ENCODE measurements around the gene MAP4K2.

MAP4K2 gene

GRCh38 chr11:64742087-64742888, 60.7 kb downstream of the MAP4K2 start:
- Histone ChIP-seq H2BK5ac (ENCODE audit: low read length) (peak overlapping the region; percentile 24), H3K27me3 (ENCODE audit: control insufficient read depth in 3 of 3, insufficient read depth in 3 of 3, low read depth in 1 of 3, low read length in 3 of 3) (peaks cover 30 to 54% (median 53%) of the 10 kb centered on the region in 3 experiments), H2AFZ (ENCODE audit: low read length) (peak overlapping the region; percentile 84), H3K9me3 (replicated peaks in 1 of 2; ENCODE audit: control insufficient read depth in 2 of 2, insufficient read depth in 1 of 2, low read depth in 1 of 2, low read length in 2 of 2) (peaks cover 0 to 8% of the 10 kb centered on the region in 2 donors), H2AK5ac (ENCODE audit: low read depth, low read length) (peak overlapping the region; percentile 95), H2BK120ac (ENCODE audit: low read depth, low read length) (no peak overlapping the region), H3K4me3 (ENCODE audit: low read length in 2 of 2) (peak overlapping the region; percentile 40 to 67), H3K36me3 (replicated peaks in 1 of 2; ENCODE audit: control insufficient read depth in 2 of 2, insufficient read depth in 2 of 2, low read length in 2 of 2) (no peaks in the 10 kb centered on the region), H3K4me2 (ENCODE audit: insufficient read depth, low read length, poor library complexity, severe bottlenecking) (peak overlapping the region; percentile 54), H3K23ac (ENCODE audit: low read depth, low read length, poor library complexity) (peak overlapping the region; percentile 75), H4K91ac (ENCODE audit: low read depth, low read length, poor library complexity) (peak overlapping the region; percentile 53), H2BK12ac (ENCODE audit: low read length) (no peak overlapping the region), H3K9ac (ENCODE audit: low read depth, low read length, poor library complexity) (peak overlapping the region; percentile 34), H3K4ac (ENCODE audit: low read length) (no peak overlapping the region), H3K14ac (ENCODE audit: low read length) (no peak overlapping the region), H3K27ac (replicated peaks; ENCODE audit: low read length) (no peak overlapping the region), H3K18ac (ENCODE audit: low read length) (peak overlapping the region; percentile 96), H2BK15ac (ENCODE audit: low read length) (peak overlapping the region; percentile 96), H3K79me1 (ENCODE audit: low read depth, low read length) (peaks cover 5% of the 10 kb centered on the region), H4K8ac (ENCODE audit: low read depth, low read length) (no peak overlapping the region), H3K4me1 (ENCODE audit: control insufficient read depth in 2 of 2, insufficient read depth in 1 of 2, low read depth in 1 of 2, low read length in 2 of 2) (peaks cover 24 to 25% of the 10 kb centered on the region in 2 donors)
- DNase-seq (ENCODE audit: low spot score), result no peak
- WGBS, 2 donors (ENCODE audit: extremely low coverage in 2 of 2, insufficient read length in 2 of 2, insufficient replicate concordance in 1 of 2), result no CpG with 5 or more reads among the region's 54 CpGs

- peaks cover 30 to 55% (median 46%) of the 10 kb centered on the region in 3 experiments for H3K27me3 ChIP-seq (ENCODE audit: control insufficient read depth in 3 of 3, insufficient read depth in 3 of 3, low read depth in 1 of 3, low read length in 3 of 3)
- no peaks in the 10 kb centered on the region for H3K36me3 ChIP-seq (replicated peaks in 1 of 2; ENCODE audit: control insufficient read depth in 2 of 2, insufficient read depth in 2 of 2, low read length in 2 of 2)
Measured at GRCh38 chr11:64741375-64742086, 61.5 kb downstream of the MAP4K2 start.

GRCh38 chr11:64739871-64740270, 63.1 kb downstream of the MAP4K2 start:
- Histone ChIP-seq H3K79me1 (ENCODE audit: low read depth, low read length) (peaks cover 5% of the 10 kb centered on the region), H3K18ac (ENCODE audit: low read length) (peak overlapping the region; percentile 62), H2BK12ac (ENCODE audit: low read length) (no peak overlapping the region), H3K23ac (ENCODE audit: low read depth, low read length, poor library complexity) (no peak overlapping the region), H3K9me3 (replicated peaks in 1 of 2; ENCODE audit: control insufficient read depth in 2 of 2, insufficient read depth in 1 of 2, low read depth in 1 of 2, low read length in 2 of 2) (peaks cover 0 to 8% of the 10 kb centered on the region in 2 donors), H4K8ac (ENCODE audit: low read depth, low read length) (no peak overlapping the region), H3K4me1 (ENCODE audit: control insufficient read depth in 2 of 2, insufficient read depth in 1 of 2, low read depth in 1 of 2, low read length in 2 of 2) (peaks cover 21 to 29% of the 10 kb centered on the region in 2 donors), H4K91ac (ENCODE audit: low read depth, low read length, poor library complexity) (no peak overlapping the region), H3K4ac (ENCODE audit: low read length) (no peak overlapping the region), H2BK5ac (ENCODE audit: low read length) (peak overlapping the region; percentile 63), H2BK120ac (ENCODE audit: low read depth, low read length) (no peak overlapping the region), H3K9ac (ENCODE audit: low read depth, low read length, poor library complexity) (no peak overlapping the region), H3K27me3 (ENCODE audit: control insufficient read depth in 3 of 3, insufficient read depth in 3 of 3, low read depth in 1 of 3, low read length in 3 of 3) (peaks cover 30 to 50% (median 39%) of the 10 kb centered on the region in 3 experiments), H3K4me2 (ENCODE audit: insufficient read depth, low read length, poor library complexity, severe bottlenecking) (no peak overlapping the region), H2AFZ (ENCODE audit: low read length) (no peak overlapping the region), H2BK15ac (ENCODE audit: low read length) (peak overlapping the region; percentile 51), H3K36me3 (replicated peaks in 1 of 2; ENCODE audit: control insufficient read depth in 2 of 2, insufficient read depth in 2 of 2, low read length in 2 of 2) (no peaks in the 10 kb centered on the region), H3K14ac (ENCODE audit: low read length) (no peak overlapping the region), H2AK5ac (ENCODE audit: low read depth, low read length) (peak overlapping the region; percentile 68), H3K27ac (replicated peaks; ENCODE audit: low read length) (no peak overlapping the region), H3K4me3 (ENCODE audit: low read length in 2 of 2) (no peak overlapping the region)
- no CpG with 5 or more reads among the region's 12 CpGs for WGBS, 2 donors (ENCODE audit: extremely low coverage in 2 of 2, insufficient read length in 2 of 2, insufficient replicate concordance in 1 of 2)
- no peak for DNase-seq (ENCODE audit: low spot score)

More at GRCh38 chr11:64741375-64742086, 61.5 kb downstream of the MAP4K2 start:
- peak overlapping the region; percentile 85 for H3K23ac ChIP-seq (ENCODE audit: low read depth, low read length, poor library complexity)
- whole genome bisulfite sequencing, 2 donors (ENCODE audit: extremely low coverage in 2 of 2, insufficient read length in 2 of 2, insufficient replicate concordance in 1 of 2), result no CpG with 5 or more reads among the region's 24 CpGs
- no peak for DNase-seq (ENCODE audit: low spot score)
- H3K4ac ChIP-seq (ENCODE audit: low read length), result no peak overlapping the region
- peak overlapping the region; percentile 87 for H3K18ac ChIP-seq (ENCODE audit: low read length)
- peak overlapping the region; percentile 11 for H2AFZ ChIP-seq (ENCODE audit: low read length)
- H2BK120ac ChIP-seq (ENCODE audit: low read depth, low read length), result no peak overlapping the region
- H3K4me2 ChIP-seq (ENCODE audit: insufficient read depth, low read length, poor library complexity, severe bottlenecking), result peak overlapping the region; percentile 54
- peak overlapping the region; percentile 73 for H2BK12ac ChIP-seq (ENCODE audit: low read length)
- peak overlapping the region; percentile 95 for H2AK5ac ChIP-seq (ENCODE audit: low read depth, low read length)
- peaks cover 24 to 25% of the 10 kb centered on the region in 2 donors for H3K4me1 ChIP-seq (ENCODE audit: control insufficient read depth in 2 of 2, insufficient read depth in 1 of 2, low read depth in 1 of 2, low read length in 2 of 2)
- peak overlapping the region; percentile 96 for H2BK15ac ChIP-seq (ENCODE audit: low read length)
- no peak overlapping the region for H4K8ac ChIP-seq (ENCODE audit: low read depth, low read length)
- H3K14ac ChIP-seq (ENCODE audit: low read length), result no peak overlapping the region
- peak overlapping the region; percentile 21 for H3K9ac ChIP-seq (ENCODE audit: low read depth, low read length, poor library complexity)
- peaks cover 5% of the 10 kb centered on the region for H3K79me1 ChIP-seq (ENCODE audit: low read depth, low read length)
- no peak overlapping the region for H3K4me3 ChIP-seq (ENCODE audit: low read length in 2 of 2)
- peaks cover 0 to 8% of the 10 kb centered on the region in 2 donors for H3K9me3 ChIP-seq (replicated peaks in 1 of 2; ENCODE audit: control insufficient read depth in 2 of 2, insufficient read depth in 1 of 2, low read depth in 1 of 2, low read length in 2 of 2)
- H2BK5ac ChIP-seq (ENCODE audit: low read length), result peak overlapping the region; percentile 24
- peak overlapping the region; percentile 53 for H4K91ac ChIP-seq (ENCODE audit: low read depth, low read length, poor library complexity)
- H3K27ac ChIP-seq (replicated peaks; ENCODE audit: low read length), result no peak overlapping the region

GRCh38 chr11:64736654-64737053, 66.4 kb downstream of the MAP4K2 start:
- peak overlapping the region; percentile 2 for H3K18ac ChIP-seq (ENCODE audit: low read length)
- no peak overlapping the region for H2AFZ ChIP-seq (ENCODE audit: low read length)
- H4K91ac ChIP-seq (ENCODE audit: low read depth, low read length, poor library complexity), result no peak overlapping the region
- no peak overlapping the region for H2BK120ac ChIP-seq (ENCODE audit: low read depth, low read length)
- H3K9me3 ChIP-seq (replicated peaks in 1 of 2; ENCODE audit: control insufficient read depth in 2 of 2, insufficient read depth in 1 of 2, low read depth in 1 of 2, low read length in 2 of 2), result peaks cover 0 to 2% of the 10 kb centered on the region in 2 donors
- no peak overlapping the region for H3K14ac ChIP-seq (ENCODE audit: low read length)
- H3K23ac ChIP-seq (ENCODE audit: low read depth, low read length, poor library complexity), result peak overlapping the region; percentile 11
- DNase-seq (ENCODE audit: low spot score), result no peak
- WGBS, 2 donors (ENCODE audit: extremely low coverage in 2 of 2, insufficient read length in 2 of 2, insufficient replicate concordance in 1 of 2), result no CpG with 5 or more reads among the region's 15 CpGs
- H3K4me3 ChIP-seq (ENCODE audit: low read length in 2 of 2), result no peak overlapping the region
- H3K4me1 ChIP-seq (ENCODE audit: control insufficient read depth in 2 of 2, insufficient read depth in 1 of 2, low read depth in 1 of 2, low read length in 2 of 2), result peaks cover 5 to 6% of the 10 kb centered on the region in 2 donors
- H2BK15ac ChIP-seq (ENCODE audit: low read length), result no peak overlapping the region
- peak overlapping the region; percentile 71 for H2AK5ac ChIP-seq (ENCODE audit: low read depth, low read length)
- no peak overlapping the region for H3K4me2 ChIP-seq (ENCODE audit: insufficient read depth, low read length, poor library complexity, severe bottlenecking)
- H3K4ac ChIP-seq (ENCODE audit: low read length), result peak overlapping the region; percentile 1
- no peak overlapping the region for H2BK5ac ChIP-seq (ENCODE audit: low read length)
- H3K79me1 ChIP-seq (ENCODE audit: low read depth, low read length), result no peaks in the 10 kb centered on the region
- peak overlapping the region; percentile 50 for H3K9ac ChIP-seq (ENCODE audit: low read depth, low read length, poor library complexity)
- no peak overlapping the region for H3K27ac ChIP-seq (replicated peaks; ENCODE audit: low read length)
- H4K8ac ChIP-seq (ENCODE audit: low read depth, low read length), result no peak overlapping the region
- H3K27me3 ChIP-seq (ENCODE audit: control insufficient read depth in 3 of 3, insufficient read depth in 3 of 3, low read depth in 1 of 3, low read length in 3 of 3), result peaks cover 5 to 20% (median 12%) of the 10 kb centered on the region in 3 experiments
- no peaks in the 10 kb centered on the region for H3K36me3 ChIP-seq (replicated peaks in 1 of 2; ENCODE audit: control insufficient read depth in 2 of 2, insufficient read depth in 2 of 2, low read length in 2 of 2)
- H2BK12ac ChIP-seq (ENCODE audit: low read length), result no peak overlapping the region

All from neuronal stem cell (in vitro differentiated cells).